Uterus (tissue), 4 donors: ENCODE measurements around the gene PPP1R14D. TPM values are rescaled to one million over a fixed set of nuclear protein-coding genes. Genes with fewer than 3 reads are reported as not detected.

Experiments used
- DNase-seq, 2 donors: peaks; one replicate each; pipeline ENCODE4 v3.0.0-alpha.2; 2019 to 2020
- H3K27ac ChIP-seq, 2 donors: fragments of 200-600 bp; sonication (generic); 1 replicate in 1 of 2; 2 replicates in 1 of 2; pipeline ENCODE4 v1.5.1; 2016 to 2018
- H3K27me3 ChIP-seq, 2 donors: fragments of 200-600 bp; sonication (generic); one replicate each; pipeline ENCODE4 v1.5.1; 2018 to 2019; ENCODE audit warnings: control low read depth in 1 of 2
- H3K36me3 ChIP-seq, 2 donors: fragments of 200-600 bp; sonication (generic); one replicate each; pipeline ENCODE4 v1.5.1; 2019; ENCODE audit warnings: control low read depth in 1 of 2
- H3K4me1 ChIP-seq, 2 donors: fragments of 200-600 bp; sonication (generic); one replicate each; pipeline ENCODE4 v1.5.1; 2018 to 2019; ENCODE audit warnings: control low read depth in 1 of 2
- H3K4me3 ChIP-seq, 2 donors: fragments of 200-600 bp; sonication (generic); 1 replicate in 1 of 2; 2 replicates in 1 of 2; pipeline ENCODE4 v1.5.1; 2018 to 2019; ENCODE audit warnings: mild to moderate bottlenecking in 1 of 2
- H3K9me3 ChIP-seq, 2 donors: fragments of 200-600 bp; sonication (generic); one replicate each; pipeline ENCODE4 v1.5.1; 2019; ENCODE audit warnings: control low read depth in 1 of 2
- CTCF ChIP-seq, 4 experiments: fragments of 200-600 bp in 2 of 4; fragments of 450-650 bp in 2 of 4; sonication (generic) in 2 of 4; IDR thresholded peaks; one replicate each; pipeline ENCODE4 v1.5.1; 2016 to 2019; ENCODE audit warnings: antibody characterized with exemption in 4 of 4, mild to moderate bottlenecking in 2 of 4, moderate library complexity in 1 of 4
- POLR2A ChIP-seq, 2 donors: fragments of 450-650 bp; IDR thresholded peaks; one replicate each; pipeline ENCODE4 v1.6.1; 2016; ENCODE audit warnings: antibody characterized with exemption in 2 of 2, mild to moderate bottlenecking in 1 of 2, moderate library complexity in 1 of 2
- intact Hi-C: fragments of 100-400 bp; cut with DNase I; formaldehyde crosslinking; loops from one replicate; pipeline ENCODE4 v1.15.1; 2023; ENCODE audit warnings: low total_unique reads
- total RNA-seq, 4 donors: library from RNA; depleted of rRNA in 3 of 4; stranded (reverse); fragments of >200 nt in 3 of 4; gene quantifications; one replicate each; pipeline versions ENCODE4 v1.1.0 to v1.2.4, GENCODE V29; 2014 to 2023
- donor health status: DM: yes; HTN: yes; CAD: no.

PPP1R14D gene
- total RNA-seq, 4 donors from 2014 or later = not detected

- TF ChIP-seq POLR2A (IDR thresholded peaks at IDR 0.05) (no peak), CTCF (IDR thresholded peaks at IDR 0.05) (no peak)
- Histone ChIP-seq H3K27me3 (no peaks in the 10 kb centered on the region), H3K27ac (peak within 1 kb of the TSS; percentile 32 to 70), H3K36me3 (no peaks in the 10 kb centered on the region), H3K4me3 (no peak within 1 kb of the TSS), H3K4me1 (no peaks in the 10 kb centered on the region), H3K9me3 (no peaks in the 10 kb centered on the region)
- intact Hi-C loops = no loop called here
- DNase-seq = peak; percentile 41 to 58
Observed at GRCh38 chr15:40769274-40770146, 59.0 kb downstream of the PPP1R14D start, which contains the start of gene C15orf62. TSS of gene C15orf62 (plus strand) at chr15:40769980. CDS start at chr15:40770496, 516 bp downstream.

- no peaks in the 10 kb centered on the region for H3K4me1 ChIP-seq
- H3K36me3 ChIP-seq = no peaks in the 10 kb centered on the region
- intact Hi-C loops = no loop called here
- H3K27me3 ChIP-seq = no peaks in the 10 kb centered on the region
- H3K4me3 ChIP-seq = no peak overlapping the region
- no peak for DNase-seq
- H3K27ac ChIP-seq = peak overlapping the region; percentile 32 to 70
- TF ChIP-seq CTCF (IDR thresholded peaks at IDR 0.05) (no peak), POLR2A (IDR thresholded peaks at IDR 0.05) (no peak)
- no peaks in the 10 kb centered on the region for H3K9me3 ChIP-seq
Observed at GRCh38 chr15:40768521-40769273, 59.8 kb downstream of the PPP1R14D start.

DNA sequence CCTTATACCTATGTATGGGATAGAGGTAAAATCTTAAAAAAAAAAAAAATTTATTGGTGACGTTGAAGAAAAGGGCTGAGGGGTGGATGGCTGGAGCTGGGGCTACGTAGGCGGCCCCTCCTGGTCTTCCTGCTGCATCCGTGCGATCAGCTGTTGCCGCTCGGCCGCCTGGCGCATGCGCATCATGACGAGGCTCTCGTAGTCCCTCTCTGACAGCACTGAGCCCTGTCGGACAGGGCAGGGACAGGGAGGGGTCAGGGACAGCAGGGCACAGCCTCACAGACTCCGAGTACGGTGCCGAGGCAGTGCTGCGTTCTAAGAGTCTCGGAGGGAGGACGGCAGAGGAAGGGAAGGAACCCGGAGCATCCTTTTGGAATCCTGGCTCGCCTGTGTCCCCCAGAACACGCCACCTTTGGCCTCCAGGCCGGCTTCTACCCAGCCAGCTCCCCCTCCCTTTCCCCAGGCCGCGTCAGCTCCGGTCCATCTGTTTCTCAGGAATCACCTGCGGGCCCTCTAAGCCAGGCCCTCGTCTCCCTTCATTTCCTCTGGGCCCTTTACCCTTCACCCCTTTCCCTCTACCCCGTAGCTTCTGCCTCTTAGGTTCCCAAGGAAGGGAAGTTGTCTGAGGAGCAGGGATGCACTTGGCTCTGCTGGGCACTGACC lies 60.5 kb downstream of the PPP1R14D start:
- intact Hi-C loops = no loop called here
- no peaks in the 10 kb centered on the region for H3K36me3 ChIP-seq
- TF ChIP-seq POLR2A (IDR thresholded peaks at IDR 0.05) (no peak), CTCF (IDR thresholded peaks at IDR 0.05) (no peak)
- no peaks in the 10 kb centered on the region for H3K9me3 ChIP-seq
- peaks cover 0 to 4% of the 10 kb centered on the region in 2 donors for H3K4me1 ChIP-seq
- no peak for DNase-seq
- no peaks in the 10 kb centered on the region for H3K27me3 ChIP-seq
- no peak overlapping the region for H3K4me3 ChIP-seq
- peak overlapping the region; percentile 32 to 37 for H3K27ac ChIP-seq

DNA sequence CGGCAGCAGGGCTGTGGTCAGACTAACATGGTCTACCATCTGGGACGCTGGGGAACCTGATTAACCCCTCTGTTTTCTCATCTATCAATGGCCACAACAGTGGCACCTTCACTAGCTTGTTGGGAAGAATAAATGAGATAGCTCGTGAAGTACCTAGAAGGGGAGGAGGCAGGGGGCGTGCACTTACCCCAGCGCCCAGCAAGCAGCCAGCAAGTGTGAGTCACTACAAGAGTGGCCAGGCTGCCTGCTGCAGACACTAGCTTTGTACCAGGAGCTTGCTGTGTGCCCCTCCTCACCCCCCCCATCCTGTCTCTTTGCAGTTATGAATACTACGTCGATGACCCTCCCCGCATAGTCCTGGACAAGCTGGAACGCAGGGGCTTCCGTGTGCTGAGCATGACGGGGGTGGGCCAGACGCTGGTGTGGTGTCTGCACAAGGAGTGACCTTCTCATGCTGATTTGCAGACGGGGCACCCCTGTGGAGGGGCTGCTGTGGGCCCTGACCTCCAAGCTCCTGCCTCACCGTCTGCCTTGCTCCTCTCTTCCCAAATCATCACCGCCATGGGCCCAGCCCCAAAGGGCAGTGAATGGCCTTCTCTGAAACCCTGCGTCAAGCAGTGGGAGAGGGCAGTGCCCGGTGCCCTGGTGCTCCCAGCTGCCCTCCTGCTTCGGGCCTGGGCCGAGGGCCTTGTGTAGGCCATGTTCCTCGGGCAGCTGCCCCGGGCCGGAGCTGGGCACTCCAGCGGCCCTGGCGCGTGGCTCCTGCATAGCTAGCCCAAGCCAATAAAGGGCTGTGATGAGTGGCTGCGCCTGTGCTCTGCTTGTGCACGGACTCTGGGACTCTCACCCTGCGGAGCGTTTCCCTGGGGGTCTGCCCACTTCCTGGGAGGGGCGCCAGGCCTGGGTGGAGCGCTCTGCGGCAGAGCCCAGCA lies 61.3 kb downstream of the PPP1R14D start:
- no peaks in the 10 kb centered on the region for H3K36me3 ChIP-seq
- H3K27ac ChIP-seq = no peak overlapping the region
- no peak for TF ChIP-seq CTCF (IDR thresholded peaks at IDR 0.05)
- TF ChIP-seq POLR2A (IDR thresholded peaks at IDR 0.05) = no peak
- no peaks in the 10 kb centered on the region for H3K27me3 ChIP-seq
- no peak overlapping the region for H3K4me3 ChIP-seq
- DNase-seq = no peak
- H3K4me1 ChIP-seq = peaks cover 0 to 4% of the 10 kb centered on the region in 2 donors
- intact Hi-C loops = no loop called here
- no peaks in the 10 kb centered on the region for H3K9me3 ChIP-seq
